GM12874 (cell line): Measurements from ENCODE around the gene KCNJ4.

ENCODE experiments used
- CTCF ChIP-seq: IDR thresholded peaks from 2 replicates; pipeline ENCODE4 v1.5.1; 2011; ENCODE audit warnings: low read depth, mild to moderate bottlenecking, control low read depth, low read length, moderate library complexity; ENCODE audit not compliant: insufficient read depth

The KCNJ4 gene

GRCh38 chr22:38482662-38483308 is 27.8 kb upstream of the KCNJ4 start:
- TF ChIP-seq CTCF: no peak

- TF ChIP-seq CTCF: no peak
Observed at GRCh38 chr22:38481871-38482332, 26.9 kb upstream of the KCNJ4 start.

- TF ChIP-seq CTCF: no peak
Observed at GRCh38 chr22:38481162-38481870, 26.3 kb upstream of the KCNJ4 start.

GRCh38 chr22:38479096-38479837 is 24.3 kb upstream of the KCNJ4 start:
- no peak for TF ChIP-seq CTCF

GRCh38 chr22:38477585-38477984 is 22.6 kb upstream of the KCNJ4 start:
- TF ChIP-seq CTCF: no peak

- no peak for TF ChIP-seq CTCF
Observed at GRCh38 chr22:38474003-38474607, 19.1 kb upstream of the KCNJ4 start.

- no peak for TF ChIP-seq CTCF
Observed at GRCh38 chr22:38471237-38471636, 16.2 kb upstream of the KCNJ4 start.
